ENCODE results near the gene ACAD10.

GRCh38 chr12:111673503-111673902 is 12.3 kb upstream of the ACAD10 start:
- TF ChIP-seq REST (IDR thresholded peaks at IDR 0.05; ENCODE audit: low read depth) = no peak
- TF ChIP-seq CTCF (IDR thresholded peaks at IDR 0.05 in 2 of 3, conservative IDR thresholded peaks at IDR 0.05 in 1 of 3; ENCODE audit: borderline replicate concordance in 1 of 3, insufficient read depth in 1 of 3, low read depth in 2 of 3, low read length in 2 of 3) = peak; percentile 53 to 66 (median 56); a peak in 5 of 6 replicates
- no peak for TF ChIP-seq POLR2A (IDR thresholded peaks at IDR 0.05; ENCODE audit: borderline replicate concordance, extremely low read depth, insufficient read depth, insufficient read length)
- TF ChIP-seq ZFX (IDR thresholded peaks at IDR 0.05) = no peak
- no peak for TF ChIP-seq POLR2AphosphoS5 (IDR thresholded peaks at IDR 0.05; ENCODE audit: low read depth, low read length)
- no peak for TF ChIP-seq ELF1 (IDR thresholded peaks at IDR 0.05; ENCODE audit: borderline replicate concordance, low read depth)
- TF ChIP-seq RAD21 (IDR thresholded peaks at IDR 0.05; ENCODE audit: low read depth) = peak; percentile 76
- no peak for TF ChIP-seq EZH2 (IDR thresholded peaks at IDR 0.05)
- TF ChIP-seq TCF7L2 (IDR thresholded peaks at IDR 0.05; ENCODE audit: borderline replicate concordance, extremely low read depth, insufficient read depth, insufficient read length) = no peak
- TF ChIP-seq SIN3A (IDR thresholded peaks at IDR 0.05; ENCODE audit: low read depth) = no peak

All from HCT116 (cell line).